SK-N-SH treated with all-trans-retinoic acid at 6 μM for 48 hours (cell line): ENCODE data around the gene SRP54.

Source experiments
- ATAC-seq: fragments of 200-7000 bp; cut with Tn5 transposase; 3 replicates; pipeline ENCODE4 v1.9.1; 2020; ENCODE audit warnings: mild to moderate bottlenecking, moderate library complexity
- BACH2 ChIP-seq: fragments of 250-450 bp; sonication (Bioruptor Pico); IDR thresholded peaks from 2 replicates; pipeline ENCODE4 v1.9.0; 2021; ENCODE audit warnings: mild to moderate bottlenecking, borderline replicate concordance
- CREB5 ChIP-seq: fragments of 250-450 bp; sonication (Bioruptor Pico); IDR thresholded peaks from 2 replicates; pipeline ENCODE4 v1.5.1; 2020; ENCODE audit warnings: low read depth, mild to moderate bottlenecking, moderate library complexity
- CSDC2 ChIP-seq: fragments of 250-450 bp; sonication (Bioruptor Pico); IDR thresholded peaks from 2 replicates; pipeline ENCODE4 v1.5.0; 2020; ENCODE audit warnings: mild to moderate bottlenecking, moderate library complexity
- CSRNP3 ChIP-seq: fragments of 250-450 bp; sonication (Bioruptor Pico); IDR thresholded peaks from 2 replicates; pipeline ENCODE4 v1.5.1; 2021; ENCODE audit warnings: mild to moderate bottlenecking, moderate library complexity
- ESRRG ChIP-seq: fragments of 250-450 bp; sonication (Bioruptor Pico); IDR thresholded peaks from 2 replicates; pipeline ENCODE4 v1.6.1; 2021; ENCODE audit warnings: mild to moderate bottlenecking
- GLIS3 ChIP-seq: fragments of 250-450 bp; sonication (Bioruptor Pico); IDR thresholded peaks from 2 replicates; pipeline ENCODE4 v1.5.0; 2020; ENCODE audit warnings: mild to moderate bottlenecking, moderate library complexity
- ISL1 ChIP-seq: fragments of 250-450 bp; sonication (Bioruptor Pico); IDR thresholded peaks from 2 replicates; pipeline ENCODE4 v2.1.2; 2022; ENCODE audit warnings: mild to moderate bottlenecking, moderate library complexity
- OSR1 ChIP-seq: fragments of 250-450 bp; sonication (Bioruptor Pico); IDR thresholded peaks from 2 replicates; pipeline ENCODE4 v1.8.0; 2022; ENCODE audit warnings: moderate library complexity, mild to moderate bottlenecking, inconsistent platforms
- PATZ1 ChIP-seq: fragments of 250-450 bp; sonication (Bioruptor Pico); IDR thresholded peaks from 2 replicates; pipeline ENCODE4 v1.8.0; 2020; ENCODE audit warnings: mild to moderate bottlenecking, moderate library complexity, borderline replicate concordance
- RARB ChIP-seq: fragments of 250-450 bp; sonication (Bioruptor Pico); IDR thresholded peaks from 2 replicates; pipeline ENCODE4 v1.8.0; 2021; ENCODE audit warnings: mild to moderate bottlenecking, moderate library complexity
- SNAI2 ChIP-seq: fragments of 250-450 bp; sonication (Bioruptor Pico); IDR thresholded peaks from 2 replicates; pipeline ENCODE4 v1.5.0; 2020; ENCODE audit warnings: mild to moderate bottlenecking, moderate library complexity
- TCF4 ChIP-seq: fragments of 250-450 bp; sonication (Bioruptor Pico); IDR thresholded peaks from 2 replicates; pipeline ENCODE4 v1.8.0; 2021; ENCODE audit warnings: mild to moderate bottlenecking, moderate library complexity, borderline replicate concordance
- TOX ChIP-seq: fragments of 250-450 bp; sonication (Bioruptor Pico); IDR thresholded peaks from 2 replicates; pipeline ENCODE4 v1.8.0; 2021; ENCODE audit warnings: mild to moderate bottlenecking, moderate library complexity, borderline replicate concordance
- ZFP3 ChIP-seq: fragments of 250-450 bp; sonication (Bioruptor Pico); IDR thresholded peaks from 2 replicates; pipeline ENCODE4 v1.5.0; 2020; ENCODE audit warnings: mild to moderate bottlenecking, moderate library complexity
- ZNF565 ChIP-seq: fragments of 450-650 bp; formaldehyde crosslinking; conservative IDR thresholded peaks from 2 replicates; pipeline ENCODE4 v1.5.0; 2020; ENCODE audit warnings: low read depth, mild to moderate bottlenecking, moderate library complexity
- ZNF70 ChIP-seq: fragments of 450-650 bp; formaldehyde crosslinking; IDR thresholded peaks from 2 replicates; pipeline ENCODE4 v1.5.0; 2020; ENCODE audit warnings: mild to moderate bottlenecking, moderate library complexity
- ZNF8 ChIP-seq: fragments of 450-650 bp; formaldehyde crosslinking; IDR thresholded peaks from 2 replicates; pipeline ENCODE4 v1.5.0; 2020; ENCODE audit warnings: mild to moderate bottlenecking, moderate library complexity
- TF ChIP-seq, protein P1 (sequence below): fragments of 250-450 bp; sonication (Bioruptor Pico); IDR thresholded peaks from 2 replicates; pipeline ENCODE4 v1.8.0; 2021; ENCODE audit warnings: low read depth, mild to moderate bottlenecking, moderate library complexity, borderline replicate concordance
- TF ChIP-seq, protein P2 (sequence below): fragments of 250-450 bp; sonication (Bioruptor Pico); IDR thresholded peaks from 2 replicates; pipeline ENCODE4 v1.5.0; 2020; ENCODE audit warnings: mild to moderate bottlenecking, moderate library complexity

Gene SRP54

DNA sequence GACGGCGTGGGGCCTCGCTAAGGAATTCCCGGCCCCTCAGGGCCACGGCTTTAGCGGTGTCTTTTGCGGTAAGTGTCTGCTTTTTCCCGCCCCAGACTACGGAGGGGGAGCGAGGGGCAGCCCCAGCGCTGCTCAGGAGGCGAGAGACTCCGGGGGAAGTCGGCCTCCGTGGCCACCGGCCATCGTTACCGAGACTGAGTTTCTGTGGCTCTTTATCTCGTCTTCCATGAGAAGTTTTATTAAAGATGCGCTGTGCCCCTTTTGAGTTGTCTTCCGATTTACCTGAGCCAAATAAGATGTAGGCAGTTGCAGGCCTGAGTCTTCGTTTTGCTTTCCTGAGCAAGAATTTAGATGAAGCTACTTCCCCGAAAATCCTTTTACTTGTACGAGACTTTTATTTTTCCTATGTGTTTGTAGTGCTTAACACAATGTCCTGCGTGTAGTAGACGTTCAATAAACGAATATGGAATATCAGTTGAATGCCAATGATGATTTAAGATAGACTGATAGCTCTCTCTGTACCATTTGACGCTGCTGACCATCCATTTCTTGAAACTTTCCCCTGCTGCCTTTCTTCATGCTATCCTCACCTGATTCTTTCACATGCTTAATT, 462 bp downstream of the SRP54 start (continued):
- TF ChIP-seq CSRNP3 (CRISPR knock-in tag) (no peak), ISL1 (CRISPR knock-in tag) (no peak), ZNF565 (CRISPR knock-in tag) (no peak), CSDC2 (no peak), TOX (CRISPR knock-in tag) (no peak)

DNA sequence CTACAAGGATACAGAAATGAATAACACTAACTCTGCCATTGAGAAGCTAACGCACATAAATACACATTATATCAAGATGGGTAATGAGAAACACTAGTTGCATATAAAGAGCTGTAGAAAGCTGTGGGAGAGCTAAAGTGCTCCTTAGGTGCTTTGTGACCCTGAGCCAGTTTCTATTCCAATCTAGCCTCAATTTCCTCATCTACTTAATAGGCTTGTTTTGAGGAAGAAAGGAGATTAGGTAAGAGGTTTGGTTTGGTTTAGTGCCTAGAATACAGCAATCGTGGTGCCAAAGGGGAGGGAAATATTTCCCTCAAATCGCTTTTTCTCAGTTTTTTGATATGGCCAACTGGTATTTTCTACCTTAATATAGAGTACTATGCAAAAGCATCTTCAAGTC, 994 bp downstream of the SRP54 start:
- TF ChIP-seq CREB5 (no peak), RARB (CRISPR knock-in tag) (no peak), TOX (CRISPR knock-in tag) (no peak), ZFP3 (CRISPR knock-in tag) (no peak), ZNF565 (CRISPR knock-in tag) (no peak), ZNF8 (CRISPR knock-in tag) (no peak)

GRCh38 chr14:34985740-34986139, 2.9 kb downstream of the SRP54 start:
- no peak for ATAC-seq
- no peak for TF ChIP-seq GLIS3 (CRISPR knock-in tag)
- TF ChIP-seq, protein P1, sequence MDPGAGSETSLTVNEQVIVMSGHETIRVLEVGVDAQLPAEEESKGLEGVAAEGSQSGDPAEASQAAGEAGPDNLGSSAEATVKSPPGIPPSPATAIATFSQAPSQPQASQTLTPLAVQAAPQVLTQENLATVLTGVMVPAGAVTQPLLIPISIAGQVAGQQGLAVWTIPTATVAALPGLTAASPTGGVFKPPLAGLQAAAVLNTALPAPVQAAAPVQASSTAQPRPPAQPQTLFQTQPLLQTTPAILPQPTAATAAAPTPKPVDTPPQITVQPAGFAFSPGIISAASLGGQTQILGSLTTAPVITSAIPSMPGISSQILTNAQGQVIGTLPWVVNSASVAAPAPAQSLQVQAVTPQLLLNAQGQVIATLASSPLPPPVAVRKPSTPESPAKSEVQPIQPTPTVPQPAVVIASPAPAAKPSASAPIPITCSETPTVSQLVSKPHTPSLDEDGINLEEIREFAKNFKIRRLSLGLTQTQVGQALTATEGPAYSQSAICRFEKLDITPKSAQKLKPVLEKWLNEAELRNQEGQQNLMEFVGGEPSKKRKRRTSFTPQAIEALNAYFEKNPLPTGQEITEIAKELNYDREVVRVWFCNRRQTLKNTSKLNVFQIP, result no peak
- TF ChIP-seq BACH2, result no peak
- TF ChIP-seq PATZ1 (CRISPR knock-in tag), result no peak
- TF ChIP-seq SNAI2 (CRISPR knock-in tag), result no peak
- no peak for TF ChIP-seq ZNF565 (CRISPR knock-in tag)
- no peak for TF ChIP-seq ZNF70 (CRISPR knock-in tag)
- TF ChIP-seq TCF4 (CRISPR knock-in tag), result no peak
- no peak for TF ChIP-seq ISL1 (CRISPR knock-in tag)
- no peak for TF ChIP-seq OSR1 (CRISPR knock-in tag)
- TF ChIP-seq TOX (CRISPR knock-in tag), result no peak
- TF ChIP-seq CREB5, result no peak
- TF ChIP-seq, protein P2, sequence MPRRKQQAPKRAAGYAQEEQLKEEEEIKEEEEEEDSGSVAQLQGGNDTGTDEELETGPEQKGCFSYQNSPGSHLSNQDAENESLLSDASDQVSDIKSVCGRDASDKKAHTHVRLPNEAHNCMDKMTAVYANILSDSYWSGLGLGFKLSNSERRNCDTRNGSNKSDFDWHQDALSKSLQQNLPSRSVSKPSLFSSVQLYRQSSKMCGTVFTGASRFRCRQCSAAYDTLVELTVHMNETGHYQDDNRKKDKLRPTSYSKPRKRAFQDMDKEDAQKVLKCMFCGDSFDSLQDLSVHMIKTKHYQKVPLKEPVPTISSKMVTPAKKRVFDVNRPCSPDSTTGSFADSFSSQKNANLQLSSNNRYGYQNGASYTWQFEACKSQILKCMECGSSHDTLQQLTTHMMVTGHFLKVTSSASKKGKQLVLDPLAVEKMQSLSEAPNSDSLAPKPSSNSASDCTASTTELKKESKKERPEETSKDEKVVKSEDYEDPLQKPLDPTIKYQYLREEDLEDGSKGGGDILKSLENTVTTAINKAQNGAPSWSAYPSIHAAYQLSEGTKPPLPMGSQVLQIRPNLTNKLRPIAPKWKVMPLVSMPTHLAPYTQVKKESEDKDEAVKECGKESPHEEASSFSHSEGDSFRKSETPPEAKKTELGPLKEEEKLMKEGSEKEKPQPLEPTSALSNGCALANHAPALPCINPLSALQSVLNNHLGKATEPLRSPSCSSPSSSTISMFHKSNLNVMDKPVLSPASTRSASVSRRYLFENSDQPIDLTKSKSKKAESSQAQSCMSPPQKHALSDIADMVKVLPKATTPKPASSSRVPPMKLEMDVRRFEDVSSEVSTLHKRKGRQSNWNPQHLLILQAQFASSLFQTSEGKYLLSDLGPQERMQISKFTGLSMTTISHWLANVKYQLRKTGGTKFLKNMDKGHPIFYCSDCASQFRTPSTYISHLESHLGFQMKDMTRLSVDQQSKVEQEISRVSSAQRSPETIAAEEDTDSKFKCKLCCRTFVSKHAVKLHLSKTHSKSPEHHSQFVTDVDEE (CRISPR knock-in tag), result no peak
- TF ChIP-seq ESRRG (CRISPR knock-in tag), result no peak

More for the DNA sequence above, 994 bp downstream of the SRP54 start:
- no peak for ATAC-seq
